HEK293 (cell line): ENCODE results near the gene BAIAP2.

Experiments used
- ZNF133 ChIP-seq: fragments of 450-650 bp; formaldehyde crosslinking; IDR thresholded peaks from 2 replicates; pipeline ENCODE4 v1.5.1; 2016; ENCODE audit warnings: missing biosample characterization, missing genetic modification characterization
- ZNF510 ChIP-seq: fragments of 450-650 bp; formaldehyde crosslinking; IDR thresholded peaks from 2 replicates; pipeline ENCODE4 v1.5.1; 2018; ENCODE audit warnings: mild to moderate bottlenecking, missing genetic modification characterization, missing biosample characterization; ENCODE audit not compliant: insufficient replicate concordance
- ZNF747 ChIP-seq: fragments of 450-650 bp; formaldehyde crosslinking; IDR thresholded peaks from 2 replicates; pipeline ENCODE4 v1.5.1; 2016; ENCODE audit warnings: missing biosample characterization, missing genetic modification characterization
- ZNF76 ChIP-seq: fragments of 450-650 bp; formaldehyde crosslinking; IDR thresholded peaks from 2 replicates; pipeline ENCODE4; 2016; ENCODE audit warnings: low read depth, missing biosample characterization, missing genetic modification characterization, borderline replicate concordance
- TF ChIP-seq, protein P1 (sequence below): fragments of 450-650 bp; formaldehyde crosslinking; IDR thresholded peaks from 2 replicates; pipeline ENCODE4 v1.5.1; 2016; ENCODE audit warnings: missing biosample characterization, missing genetic modification characterization
- TF ChIP-seq, protein P2 (sequence below): sonication (generic); formaldehyde crosslinking; IDR thresholded peaks from 2 replicates; pipeline ENCODE4 v1.8.1; 2022; ENCODE audit warnings: mild to moderate bottlenecking, moderate library complexity, missing genetic modification reagents

DNA sequence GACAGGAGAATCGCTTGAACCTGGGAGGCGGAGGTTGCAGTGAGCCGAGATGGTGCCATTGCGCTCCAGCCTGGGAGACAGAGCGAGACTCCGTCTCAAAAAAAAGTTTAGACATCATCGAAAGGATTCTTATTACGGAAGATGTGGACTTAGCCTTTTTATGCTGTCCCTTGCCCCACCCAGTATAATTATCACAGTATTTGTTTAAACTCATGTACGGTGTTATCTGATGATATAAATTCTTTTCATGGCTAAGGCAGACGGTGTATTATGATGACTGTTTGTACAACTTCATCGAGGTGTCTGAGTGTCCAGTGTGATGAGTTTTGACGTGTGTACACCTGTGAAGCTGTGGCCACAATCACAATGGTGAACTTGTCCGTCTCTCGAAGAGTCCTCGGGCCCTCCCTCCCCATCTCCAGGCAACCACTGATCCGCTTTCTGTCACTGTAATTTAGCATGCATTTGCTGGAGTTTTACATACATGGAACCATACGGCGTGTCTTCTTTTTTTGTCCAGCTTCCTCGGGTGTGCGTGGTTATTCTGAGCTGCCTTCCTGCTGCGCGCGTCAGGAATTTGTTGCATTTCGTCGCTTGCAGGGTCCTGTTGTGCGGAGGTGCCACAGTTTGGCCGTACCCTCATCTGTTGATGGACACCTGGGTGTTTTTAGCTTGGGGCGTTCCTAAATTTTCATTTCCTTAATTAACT, 26.2 kb downstream of the BAIAP2 start:
- no peak for TF ChIP-seq ZNF510 (tag by site-specific recombination)
- TF ChIP-seq ZNF747 (tag by site-specific recombination), result no peak
- TF ChIP-seq, protein P1, sequence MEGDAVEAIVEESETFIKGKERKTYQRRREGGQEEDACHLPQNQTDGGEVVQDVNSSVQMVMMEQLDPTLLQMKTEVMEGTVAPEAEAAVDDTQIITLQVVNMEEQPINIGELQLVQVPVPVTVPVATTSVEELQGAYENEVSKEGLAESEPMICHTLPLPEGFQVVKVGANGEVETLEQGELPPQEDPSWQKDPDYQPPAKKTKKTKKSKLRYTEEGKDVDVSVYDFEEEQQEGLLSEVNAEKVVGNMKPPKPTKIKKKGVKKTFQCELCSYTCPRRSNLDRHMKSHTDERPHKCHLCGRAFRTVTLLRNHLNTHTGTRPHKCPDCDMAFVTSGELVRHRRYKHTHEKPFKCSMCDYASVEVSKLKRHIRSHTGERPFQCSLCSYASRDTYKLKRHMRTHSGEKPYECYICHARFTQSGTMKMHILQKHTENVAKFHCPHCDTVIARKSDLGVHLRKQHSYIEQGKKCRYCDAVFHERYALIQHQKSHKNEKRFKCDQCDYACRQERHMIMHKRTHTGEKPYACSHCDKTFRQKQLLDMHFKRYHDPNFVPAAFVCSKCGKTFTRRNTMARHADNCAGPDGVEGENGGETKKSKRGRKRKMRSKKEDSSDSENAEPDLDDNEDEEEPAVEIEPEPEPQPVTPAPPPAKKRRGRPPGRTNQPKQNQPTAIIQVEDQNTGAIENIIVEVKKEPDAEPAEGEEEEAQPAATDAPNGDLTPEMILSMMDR, result no peak
- TF ChIP-seq ZNF76, result no peak
- TF ChIP-seq, protein P2, sequence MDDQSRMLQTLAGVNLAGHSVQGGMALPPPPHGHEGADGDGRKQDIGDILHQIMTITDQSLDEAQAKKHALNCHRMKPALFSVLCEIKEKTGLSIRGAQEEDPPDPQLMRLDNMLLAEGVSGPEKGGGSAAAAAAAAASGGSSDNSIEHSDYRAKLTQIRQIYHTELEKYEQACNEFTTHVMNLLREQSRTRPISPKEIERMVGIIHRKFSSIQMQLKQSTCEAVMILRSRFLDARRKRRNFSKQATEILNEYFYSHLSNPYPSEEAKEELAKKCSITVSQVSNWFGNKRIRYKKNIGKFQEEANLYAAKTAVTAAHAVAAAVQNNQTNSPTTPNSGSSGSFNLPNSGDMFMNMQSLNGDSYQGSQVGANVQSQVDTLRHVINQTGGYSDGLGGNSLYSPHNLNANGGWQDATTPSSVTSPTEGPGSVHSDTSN, result no peak
- TF ChIP-seq ZNF133, result no peak
